Amniotic stem cell (primary cell): ENCODE data around the gene NELFA.
"Not testable (repeated sequence)": the region's sequence is repeated elsewhere in the genome, so short reads cannot be mapped to it uniquely, and the experiment has no call there.

ENCODE experiments used
- DNase-seq: peaks from one replicate; lab custom pipeline; 2025; lab: John Stamatoyannopoulos, UW

NELFA gene

GRCh38 chr4:1993718-1994516 is 14.9 kb downstream of the NELFA start:
- not testable (repeated sequence) for DNase-seq

- no peak for DNase-seq
Observed at GRCh38 chr4:1993169-1993516, 15.6 kb downstream of the NELFA start.

GRCh38 chr4:1992468-1993168 is 16.2 kb downstream of the NELFA start:
- DNase-seq, result no peak

GRCh38 chr4:1991596-1992434 is 17.0 kb downstream of the NELFA start:
- no peak for DNase-seq

GRCh38 chr4:1991087-1991486 is 17.7 kb downstream of the NELFA start:
- DNase-seq, result no peak

GRCh38 chr4:1990676-1991075 is 18.1 kb downstream of the NELFA start:
- DNase-seq, result no peak

GRCh38 chr4:1990348-1990645 is 18.5 kb downstream of the NELFA start:
- DNase-seq, result no peak

GRCh38 chr4:1989533-1990347 is 19.0 kb downstream of the NELFA start:
- no peak for DNase-seq

- DNase-seq, result no peak
Observed at GRCh38 chr4:1988327-1988724, 20.4 kb downstream of the NELFA start.

GRCh38 chr4:1987721-1988326 is 20.9 kb downstream of the NELFA start:
- no peak for DNase-seq

- DNase-seq, result no peak
Observed at GRCh38 chr4:1987296-1987695, 21.5 kb downstream of the NELFA start.

GRCh38 chr4:1986578-1987210 is 22.1 kb downstream of the NELFA start:
- DNase-seq, result no peak

- no peak for DNase-seq
Observed at GRCh38 chr4:1985780-1986577, 22.8 kb downstream of the NELFA start.

GRCh38 chr4:1985294-1985693 is 23.5 kb downstream of the NELFA start:
- DNase-seq, result no peak

GRCh38 chr4:1984406-1985191 is 24.2 kb downstream of the NELFA start:
- DNase-seq, result no peak

GRCh38 chr4:1983846-1984405 is 24.8 kb downstream of the NELFA start:
- DNase-seq, result no peak

- DNase-seq, result no peak
Observed at GRCh38 chr4:1983053-1983845, 25.5 kb downstream of the NELFA start.
